Measurements from ENCODE around the gene CACHD1.

- TF ChIP-seq POLR2AphosphoS5 (IDR thresholded peaks at IDR 0.05) (no peak), CTCF (IDR thresholded peaks at IDR 0.05) (no peak)
Measured at GRCh38 chr1:64597113-64597512, 127.2 kb downstream of the CACHD1 start.

Data from gastroesophageal sphincter (tissue), 3 donors.